AML-193 (cell line): ENCODE results near the gene CHD9.
A peak's percentile ranks its signal among the peaks of the same experiment; 100 is the strongest.
"Not testable (repeated sequence)": the region's sequence is repeated elsewhere in the genome, so short reads cannot be mapped to it uniquely, and the experiment has no call there.

Experiments
- DNase-seq, 2 experiments: peaks; one replicate each; lab custom pipeline; 2025; lab: John Stamatoyannopoulos, UW

Gene CHD9

DNA sequence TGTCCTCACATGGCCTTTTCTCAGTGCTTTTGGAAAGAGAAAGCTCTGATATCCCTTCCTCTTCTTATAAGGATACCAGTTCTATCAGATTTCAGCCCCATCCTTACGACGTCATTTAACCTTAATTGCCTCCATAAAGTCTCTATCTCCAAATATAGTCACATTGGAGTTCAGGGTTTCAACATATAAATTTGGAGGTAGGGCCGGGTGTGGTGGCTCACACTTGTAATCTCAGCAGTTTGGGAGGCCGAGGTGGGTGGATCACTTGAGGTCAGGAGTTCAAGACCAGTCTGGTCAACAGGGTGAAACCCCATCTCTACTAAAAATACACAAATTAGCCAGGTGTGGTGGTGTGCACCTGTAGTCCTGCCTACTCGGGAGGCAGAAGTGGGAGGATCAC, 7.3 kb upstream of the CHD9 start:
- not testable (repeated sequence) for DNase-seq

DNA sequence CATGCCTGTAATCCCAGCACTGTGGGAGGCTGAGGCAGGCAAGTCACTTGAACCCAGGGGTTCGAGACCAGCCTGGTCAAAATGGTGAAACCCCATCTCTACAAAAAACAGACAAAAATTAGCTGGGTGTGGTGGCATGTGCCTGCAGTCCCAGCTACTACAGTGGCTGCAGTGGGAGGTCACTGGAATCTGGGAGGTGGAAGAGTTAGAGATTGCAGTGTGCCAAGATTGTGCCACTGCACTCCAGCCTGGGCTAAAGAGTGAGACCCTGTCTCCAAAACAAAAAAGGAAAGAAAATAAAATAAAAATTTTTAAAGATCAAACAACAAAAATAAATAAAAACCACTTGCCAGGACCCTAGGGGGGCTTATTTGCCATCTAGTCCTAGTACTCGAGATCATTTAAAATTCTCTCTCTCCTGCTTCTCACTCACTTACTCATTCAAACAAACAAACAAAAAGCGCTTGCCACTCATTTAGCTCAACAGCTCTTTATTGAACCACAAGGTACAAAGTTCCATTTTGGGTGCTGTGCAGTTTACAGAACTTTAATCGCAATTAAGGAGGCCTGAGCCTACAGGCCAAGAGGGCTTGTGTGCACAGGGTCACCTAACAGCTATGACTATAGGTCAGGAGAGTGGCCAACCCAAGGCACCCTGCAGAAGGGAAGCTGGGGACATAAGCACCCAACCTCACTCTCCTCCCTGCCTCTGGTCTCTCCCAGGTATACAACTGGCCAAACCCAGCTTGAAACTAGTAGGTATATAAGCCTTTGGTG, 6.5 kb upstream of the CHD9 start:
- no peak for DNase-seq

DNA sequence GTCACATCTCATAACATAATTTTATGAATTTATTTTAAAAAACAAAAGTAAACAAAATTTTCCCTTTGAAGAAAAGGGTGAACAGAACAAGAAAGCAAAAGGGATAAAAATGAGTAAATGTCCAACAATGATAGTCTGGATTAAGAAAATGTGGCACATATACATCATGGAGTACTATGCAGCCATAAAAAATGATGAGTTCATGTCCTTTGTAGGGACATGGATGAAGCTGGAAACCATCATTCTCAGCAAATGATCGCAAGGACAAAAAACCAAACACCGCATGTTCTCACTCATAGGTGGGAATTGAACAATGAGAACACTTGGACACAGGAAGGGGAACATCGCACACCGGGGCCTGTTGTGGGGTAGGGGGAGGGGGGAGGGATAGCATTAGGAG, 3.5 kb upstream of the CHD9 start:
- DNase-seq, result not testable (repeated sequence)

DNA sequence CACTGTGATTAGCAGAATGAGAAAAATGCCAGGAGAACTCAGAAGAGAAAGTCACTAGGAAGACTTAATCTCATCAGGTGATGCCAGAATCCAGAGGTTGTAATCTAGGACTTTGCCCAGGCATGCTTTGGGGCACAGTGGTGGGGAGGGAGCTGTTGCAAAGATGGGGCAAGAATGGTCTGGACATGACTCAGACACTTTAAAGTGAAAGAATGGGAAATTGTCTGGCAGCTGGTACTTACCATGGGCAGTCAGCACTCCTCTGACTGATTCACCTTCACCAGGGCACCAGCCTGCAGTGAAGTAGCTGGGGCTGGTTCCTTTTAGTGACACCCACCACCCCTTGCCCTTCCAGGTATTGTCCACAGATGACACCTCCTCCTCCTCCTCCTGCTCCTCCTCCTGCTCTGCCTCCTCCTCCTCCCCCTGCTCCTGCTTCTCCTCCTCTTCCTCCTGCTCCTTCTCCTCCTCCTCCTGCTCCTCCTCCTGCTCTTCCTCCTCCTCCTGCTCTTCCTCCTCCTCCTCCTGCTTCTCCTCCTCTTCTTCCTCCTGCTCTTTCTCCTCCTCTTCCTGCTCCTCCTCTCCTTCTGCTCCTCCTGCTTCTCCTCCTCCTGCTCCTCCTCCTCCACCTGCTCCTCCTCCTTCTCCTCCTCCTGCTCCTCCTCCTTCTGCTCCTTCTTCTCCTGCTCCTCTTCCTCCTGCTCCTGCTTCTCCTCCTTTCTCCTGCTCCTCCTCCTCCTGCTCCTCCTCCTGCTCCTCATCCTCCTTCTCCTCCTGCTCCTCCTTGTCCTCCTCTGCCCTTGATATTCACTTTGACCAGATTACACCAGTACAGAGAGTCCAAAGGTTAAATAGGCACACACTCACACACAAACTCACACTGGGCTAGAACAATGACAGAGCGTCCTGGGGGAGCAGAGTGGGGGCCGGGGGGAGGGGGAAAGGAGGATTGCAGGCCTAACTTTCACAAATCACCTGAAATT, 2.0 kb upstream of the CHD9 start, which contains the start of gene CHD9NB:
TSS of gene CHD9NB (minus strand) at position 379 of the 983 bp plus-strand sequence. CDS start 8,739 bp downstream, outside the sequence.
- DNase-seq, result peak; percentile 66 to 71

DNA sequence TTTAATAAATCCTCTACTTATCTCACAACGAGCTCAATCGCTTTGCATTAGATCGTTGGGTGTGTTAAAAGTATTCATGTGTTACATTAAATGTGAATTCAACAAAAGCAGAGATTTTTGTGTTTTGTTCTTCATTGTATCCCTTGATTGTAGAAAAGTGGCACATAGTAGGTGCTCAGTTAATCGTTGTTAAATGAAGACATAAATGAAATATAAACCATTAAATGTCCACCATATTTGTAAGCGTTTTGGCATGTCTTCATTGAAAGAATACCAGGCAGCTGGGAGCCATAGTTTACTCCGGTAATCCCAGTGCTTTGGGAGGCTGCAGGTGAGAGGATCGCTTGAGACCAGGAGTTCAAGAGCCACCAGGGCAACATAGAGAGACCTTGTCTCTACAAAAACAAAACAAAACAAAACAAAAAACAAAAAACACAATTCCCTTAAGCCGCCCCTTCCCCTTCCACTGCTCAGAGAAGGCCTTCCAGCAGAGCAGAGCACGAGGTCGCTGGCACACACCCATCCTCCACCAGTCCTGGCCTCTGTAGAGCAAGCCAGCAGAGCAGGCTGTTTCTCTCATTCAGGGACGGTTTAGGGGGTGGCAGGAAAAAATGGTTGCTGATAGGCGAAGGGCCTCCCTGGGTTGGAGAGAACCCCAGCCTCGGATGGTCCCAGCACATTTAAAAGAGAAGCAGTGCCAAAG, 673 bp upstream of the CHD9 start:
- DNase-seq, result peak in 1 of 2 experiments; percentile 37

DNA sequence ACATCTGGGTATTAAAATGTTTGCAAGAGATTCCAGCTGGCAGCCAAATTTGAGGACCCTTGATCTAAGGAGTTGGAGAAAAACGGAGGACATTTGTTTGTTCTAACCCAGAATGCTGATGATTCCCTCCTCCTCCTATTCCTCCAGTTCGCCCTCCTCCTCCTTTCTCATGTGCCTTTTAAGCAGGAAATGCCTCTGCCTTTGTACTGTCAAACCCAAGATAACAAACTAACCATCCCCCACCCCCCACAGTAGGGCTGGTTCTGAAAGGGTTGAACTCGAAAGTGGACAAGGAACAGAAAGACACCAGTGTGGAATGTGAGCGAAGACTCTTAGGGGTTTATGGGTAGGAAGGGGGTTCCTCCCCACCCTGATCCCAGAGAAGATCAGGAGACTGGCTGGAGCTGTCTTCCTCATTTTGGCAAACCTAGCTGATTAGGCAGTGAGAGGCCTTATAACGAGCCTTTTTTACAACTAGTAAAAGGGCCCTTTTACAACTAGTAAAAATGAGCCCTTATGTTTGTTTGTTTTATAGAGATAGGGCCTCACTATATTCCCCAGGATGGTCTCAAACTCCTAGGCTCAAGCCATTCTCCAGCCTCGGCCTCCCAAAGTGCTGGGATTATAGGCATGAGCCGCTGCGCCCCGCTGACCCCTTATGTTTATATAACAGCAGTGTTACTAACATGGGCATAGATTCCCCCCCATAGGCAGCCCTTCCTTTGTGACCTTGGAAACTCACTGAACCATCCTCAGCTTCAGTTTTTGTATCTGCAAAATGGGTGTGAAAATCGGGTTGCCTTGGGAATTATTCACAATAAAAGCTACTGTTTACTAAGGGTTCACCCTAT, 975 bp downstream of the CHD9 start:
- peak; percentile 6 to 16 for DNase-seq

DNA sequence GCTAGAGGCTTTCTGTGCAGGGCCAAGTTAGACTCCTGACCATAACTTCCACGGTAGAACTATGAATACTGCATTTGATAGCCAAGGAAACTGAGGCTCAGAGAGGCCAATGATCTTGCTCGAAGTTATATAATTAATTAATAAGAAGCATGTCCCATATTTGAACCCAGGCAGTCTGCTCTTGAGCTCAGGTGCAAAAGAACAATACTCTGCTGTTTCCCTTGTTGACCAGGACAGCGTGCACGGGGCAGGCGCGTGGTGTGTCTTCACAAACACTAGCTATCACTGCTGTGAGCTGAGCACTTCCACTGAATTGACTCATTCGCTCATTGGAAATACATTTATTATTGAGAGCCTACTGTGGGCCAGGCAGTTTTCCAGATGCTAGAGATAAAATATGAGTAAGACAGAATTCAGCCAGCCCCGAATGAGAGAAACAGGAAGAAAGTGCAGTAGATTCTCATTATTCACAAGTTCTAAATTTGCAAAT, 1.6 kb downstream of the CHD9 start:
- DNase-seq, result no peak

DNA sequence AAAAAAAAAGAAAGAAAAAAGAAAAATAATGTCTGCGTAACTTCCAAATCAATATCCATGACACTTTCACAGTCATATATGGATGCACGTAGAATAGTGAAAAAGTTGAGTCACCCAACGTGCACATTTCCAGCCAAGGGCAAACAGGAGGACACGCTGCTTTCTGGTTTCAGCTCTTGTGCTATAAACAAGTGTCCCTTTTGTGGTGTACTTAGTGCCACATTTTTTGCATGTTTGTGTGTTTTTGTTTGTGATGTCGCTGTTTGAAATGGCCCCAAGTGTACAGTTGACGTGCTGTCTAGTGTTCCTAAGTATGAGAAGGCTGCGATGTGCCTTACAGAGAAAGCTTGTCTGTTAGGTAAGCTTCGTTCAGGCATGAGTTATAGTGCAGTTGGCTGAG, 2.9 kb downstream of the CHD9 start:
- no peak for DNase-seq

DNA sequence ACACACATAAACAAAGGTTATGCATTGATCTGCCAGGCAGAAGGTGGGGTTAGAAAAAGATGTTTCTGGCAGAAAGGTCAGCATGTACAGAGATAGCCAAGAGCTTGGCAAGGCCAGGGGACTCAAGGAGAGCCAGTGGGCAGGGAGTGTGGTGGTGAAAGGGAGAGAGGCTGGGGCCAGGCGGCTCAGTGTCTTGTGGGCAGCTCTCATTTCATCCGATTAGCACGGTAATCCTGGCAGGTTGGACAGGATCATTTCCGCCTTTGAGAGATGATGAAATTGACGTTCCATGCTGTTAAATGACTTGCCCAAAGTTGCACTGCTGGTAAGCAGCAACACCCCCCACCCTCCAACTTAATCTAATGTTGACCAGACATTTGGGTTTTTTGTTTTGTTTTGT, 3.6 kb downstream of the CHD9 start:
- DNase-seq, result no peak

DNA sequence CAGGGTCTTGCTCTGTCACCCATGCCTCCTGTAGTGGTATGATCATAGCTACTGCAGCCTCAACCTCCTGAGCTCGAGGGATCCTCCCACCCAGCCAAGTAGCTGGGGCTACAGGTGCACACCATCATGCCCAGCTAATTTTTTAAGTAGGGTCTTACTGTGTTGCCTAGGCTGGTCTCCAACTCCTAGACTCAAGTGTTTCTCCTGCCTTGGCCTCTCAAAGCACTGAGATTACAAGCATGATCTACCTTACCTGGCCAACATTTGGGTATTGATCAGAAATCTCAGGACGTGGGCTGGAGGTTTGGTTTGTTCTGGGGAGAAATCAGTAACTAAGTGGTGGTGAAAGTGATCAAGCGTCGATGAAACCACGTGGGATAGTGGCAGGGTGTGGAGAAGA, 4.1 kb downstream of the CHD9 start:
- no peak for DNase-seq

DNA sequence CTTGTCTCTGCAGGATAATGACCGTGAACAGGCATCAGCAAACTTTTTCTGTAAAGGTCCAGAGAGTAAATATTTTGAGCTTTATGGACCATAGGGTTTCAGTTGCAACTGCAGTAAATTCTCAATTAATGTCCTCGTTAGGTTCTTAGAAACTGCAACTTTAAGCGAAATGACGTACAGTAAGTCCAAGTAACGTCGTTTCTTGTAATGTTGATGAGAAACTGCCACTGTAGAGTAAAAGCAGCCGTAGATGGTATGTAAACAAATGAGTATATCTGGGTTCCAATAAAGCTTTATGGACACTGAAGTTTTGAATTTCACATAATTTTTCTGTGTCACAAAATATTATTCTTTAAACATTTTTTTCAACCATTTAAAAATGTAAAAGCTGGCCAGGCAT, 4.9 kb downstream of the CHD9 start:
- DNase-seq, result no peak

DNA sequence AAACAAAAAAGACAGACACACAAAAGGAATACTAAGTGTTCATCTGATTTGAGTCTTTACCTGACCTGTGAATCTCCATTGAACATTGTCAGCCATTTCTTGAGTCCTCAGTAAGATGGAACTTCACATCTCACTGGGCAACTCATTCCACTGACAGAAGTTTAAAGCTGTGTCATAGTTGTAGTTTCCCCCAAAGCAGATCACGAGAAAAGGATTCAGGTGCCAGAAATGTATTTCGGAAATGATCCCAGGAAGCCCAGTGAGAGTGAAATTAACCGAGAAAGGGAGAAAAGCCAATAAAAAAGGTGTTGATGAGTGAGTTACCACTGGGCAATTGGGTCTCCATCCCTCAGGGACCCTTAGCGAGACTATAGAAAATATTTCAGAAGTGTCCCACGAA, 6.5 kb downstream of the CHD9 start:
- no peak for DNase-seq

DNA sequence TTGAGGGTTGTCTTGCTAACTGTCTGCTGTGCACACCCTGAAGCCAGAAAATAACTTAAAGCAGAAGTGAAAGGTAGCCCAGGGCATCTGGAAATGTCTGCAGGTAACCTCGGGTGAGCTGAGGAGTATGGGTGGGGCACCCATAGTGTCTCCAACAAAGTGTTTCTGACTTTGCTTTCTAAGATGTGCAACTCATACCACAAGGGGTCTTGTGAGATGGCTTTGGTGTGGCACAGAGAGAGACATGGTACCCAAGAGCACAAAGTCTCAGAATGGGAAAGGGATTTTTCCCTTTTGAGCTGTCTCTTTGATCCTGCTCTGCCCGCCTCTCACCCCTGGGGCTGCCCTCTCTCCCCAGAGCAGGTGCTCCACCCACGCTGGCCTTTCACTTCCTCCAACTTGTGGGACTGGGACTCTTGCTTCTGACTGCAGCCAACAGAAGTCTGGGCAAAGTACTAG, 6.9 kb downstream of the CHD9 start:
- DNase-seq, result peak; percentile 5 to 6

DNA sequence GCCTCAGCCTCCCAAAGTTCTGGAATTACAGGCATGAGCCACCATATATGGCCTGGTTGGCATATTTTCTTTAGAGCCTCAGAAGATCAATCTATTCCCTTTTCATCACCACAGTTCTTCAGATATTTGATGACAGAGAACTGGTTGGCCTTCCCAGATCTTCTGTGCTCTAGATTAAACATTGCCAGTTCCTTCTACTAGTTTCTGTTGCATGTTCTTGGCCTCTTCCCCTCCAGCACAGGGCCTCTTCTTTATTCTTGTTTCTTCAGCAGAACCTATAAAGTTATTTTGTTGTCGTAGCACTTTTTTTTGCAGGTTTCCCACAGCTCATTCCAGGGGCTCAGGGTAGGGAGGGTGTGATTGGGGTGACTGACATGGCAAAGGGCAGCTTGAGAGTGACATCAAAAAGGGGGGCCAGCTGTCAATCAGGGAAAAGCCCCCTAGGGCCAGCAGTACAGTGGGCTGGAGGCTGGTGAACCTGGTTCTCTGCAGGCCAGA, 9.3 kb downstream of the CHD9 start:
- no peak for DNase-seq

DNA sequence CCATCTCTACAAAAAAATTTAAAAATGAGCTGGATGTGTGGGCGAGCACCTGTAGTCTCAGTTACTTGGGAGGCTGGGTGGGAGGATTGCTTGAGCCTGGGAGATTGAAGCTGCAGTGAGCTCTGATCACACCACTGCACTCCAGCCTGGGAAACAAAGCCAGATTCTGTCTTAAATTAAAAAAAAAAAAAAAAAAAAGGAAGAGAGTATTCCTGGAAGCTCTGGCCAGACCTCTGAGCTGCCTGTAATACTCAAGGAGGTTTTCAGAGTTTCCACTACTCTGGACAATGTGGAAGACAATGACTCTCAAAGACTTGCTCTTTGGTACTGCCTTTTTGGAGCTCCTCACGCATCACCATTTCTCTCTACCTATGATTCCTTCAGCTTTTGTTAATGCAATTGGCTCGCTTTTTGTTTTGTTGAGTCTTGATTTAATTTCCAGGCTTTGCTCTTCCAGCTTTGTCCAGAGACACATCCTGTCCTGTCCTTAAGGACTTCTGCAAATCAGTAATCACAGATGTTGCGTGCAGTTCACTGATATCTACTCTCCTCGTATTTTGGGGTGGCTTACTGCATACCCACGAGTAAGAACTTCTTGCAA, 10.8 kb downstream of the CHD9 start:
- DNase-seq, result no peak

DNA sequence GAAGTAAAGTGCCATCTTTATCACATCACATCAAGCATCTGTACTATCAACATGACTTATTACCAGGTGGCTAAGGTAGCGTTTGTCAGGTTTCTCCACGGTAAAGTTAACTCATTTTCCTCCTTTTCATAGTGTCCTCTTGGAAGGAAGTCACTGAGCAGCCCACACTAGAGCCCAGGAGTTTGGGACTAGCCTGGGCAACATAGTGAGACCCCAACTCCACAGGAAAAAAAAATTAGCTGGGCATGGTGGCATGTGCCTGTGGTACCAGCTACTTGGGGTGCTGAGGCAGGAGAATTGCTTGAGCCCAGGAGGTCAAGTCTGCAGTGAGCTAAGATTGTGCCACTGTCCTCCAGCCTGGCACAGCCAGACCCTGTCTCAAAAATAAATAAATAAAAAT, 12.9 kb downstream of the CHD9 start:
- DNase-seq, result no peak

DNA sequence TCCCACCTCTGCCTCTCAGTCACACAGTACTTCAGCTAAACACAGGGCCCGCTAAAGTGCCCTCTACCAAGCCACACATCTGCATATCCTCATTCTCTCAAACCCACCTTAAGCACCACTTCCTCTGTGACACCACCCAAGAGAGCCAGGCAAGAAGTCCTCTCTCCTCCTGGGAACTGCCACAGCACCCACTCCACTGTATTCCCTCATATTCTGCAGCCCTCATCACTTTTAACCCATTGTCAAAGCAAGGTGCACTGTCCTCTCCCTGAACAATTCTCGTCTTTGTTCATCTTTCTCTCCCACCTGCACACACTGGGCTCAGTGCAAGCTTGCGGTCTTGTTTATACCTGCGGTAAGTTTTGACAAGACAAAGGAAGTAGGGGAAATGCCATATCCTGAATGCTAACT, 13.6 kb downstream of the CHD9 start:
- DNase-seq, result no peak

DNA sequence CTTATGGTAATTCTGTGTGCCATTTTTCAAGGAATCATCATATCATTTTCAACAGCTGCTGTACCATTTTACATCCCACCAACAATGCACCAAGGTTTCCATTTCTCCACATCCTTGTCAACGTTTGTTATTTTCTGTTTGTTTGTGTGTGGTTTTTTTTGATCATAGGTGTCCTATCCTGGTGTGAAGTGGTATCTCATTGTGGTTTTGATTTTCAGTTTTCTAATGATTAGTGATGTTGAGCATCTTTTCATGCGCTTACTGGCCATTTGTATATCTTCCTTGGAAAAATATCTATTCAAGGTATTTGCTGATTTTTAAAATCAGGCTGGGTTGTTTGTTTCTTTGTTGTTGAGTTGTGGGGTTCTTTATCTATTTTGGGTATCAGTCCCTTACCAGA, 15.0 kb downstream of the CHD9 start:
- no peak for DNase-seq

DNA sequence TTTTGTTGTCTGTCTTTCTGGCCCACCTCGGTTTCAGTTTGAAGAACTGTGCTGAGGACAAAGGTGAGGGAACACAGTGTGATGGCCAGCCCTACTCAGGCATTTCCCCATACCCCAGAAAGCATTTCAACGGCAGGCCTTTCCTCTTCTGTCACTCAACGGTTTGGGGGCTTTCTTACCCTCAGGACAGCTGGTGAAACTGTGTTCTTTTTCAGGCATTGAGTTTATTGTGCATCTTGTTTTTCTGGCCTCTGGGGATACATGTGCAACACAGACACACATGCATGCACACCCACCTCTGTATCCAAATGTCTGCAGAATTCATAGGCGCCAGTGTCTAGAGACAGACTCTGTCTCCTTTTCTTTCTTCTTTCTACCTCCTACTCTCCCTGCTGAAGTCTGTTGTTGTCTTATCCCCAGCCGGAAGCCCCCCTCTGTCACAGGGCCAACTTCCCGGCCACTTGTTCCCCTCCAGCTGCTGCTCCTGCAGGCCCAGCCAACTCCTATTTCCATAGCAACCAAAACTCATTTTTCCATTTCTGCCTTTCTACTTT, 17.0 kb downstream of the CHD9 start:
- DNase-seq, result no peak

DNA sequence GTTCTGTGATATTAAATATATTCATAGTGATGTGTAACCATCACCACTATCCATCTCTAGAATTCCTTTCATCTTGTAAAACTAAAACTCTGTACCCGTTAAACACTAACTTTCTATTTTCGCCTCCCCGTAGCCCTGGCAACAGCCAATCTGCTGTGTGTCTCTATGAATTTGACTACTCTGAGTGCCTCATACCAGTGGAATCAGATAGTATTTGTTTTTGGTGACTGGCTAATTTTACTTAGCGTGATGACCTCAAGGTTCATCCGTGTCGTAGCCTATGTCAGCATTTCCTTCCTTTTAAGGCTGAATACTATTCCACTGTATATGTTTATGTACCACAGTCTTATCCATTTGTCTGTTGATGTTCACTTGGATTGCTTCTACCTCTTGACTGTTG, 18.2 kb downstream of the CHD9 start:
- DNase-seq, result no peak
